DMS114 treated with DMSO at 0.1 percent for 48 hours (cell line): Measurements from ENCODE around the gene LRCH4.

Experiments
- DNase-seq: peaks from one replicate; lab custom pipeline; 2025; ENCODE audit not compliant: unreplicated experiment; lab: John Stamatoyannopoulos, UW

Gene LRCH4

GRCh38 chr7:100585511-100586265 lies at the start of gene LRCH4:
Gene LRCH4 (minus strand): TSS chr7:100586129. CDS start chr7:100586100, 29 bp downstream.
- DNase-seq = no peak

- peak; percentile 18 for DNase-seq
These were observed 47.2 kb upstream of the LRCH4 start for GRCh38 chr7:100632951-100633717.

GRCh38 chr7:100630066-100630465 lies 44.1 kb upstream of the LRCH4 start:
- DNase-seq = no peak

GRCh38 chr7:100629117-100629716 lies 43.3 kb upstream of the LRCH4 start:
- no peak for DNase-seq

GRCh38 chr7:100627238-100627549 lies 41.3 kb upstream of the LRCH4 start:
- DNase-seq = no peak

- no peak for DNase-seq
These were observed 40.8 kb upstream of the LRCH4 start for GRCh38 chr7:100626530-100627237.

GRCh38 chr7:100626055-100626454 lies 40.1 kb upstream of the LRCH4 start:
- DNase-seq = no peak

GRCh38 chr7:100623951-100624824 lies 38.3 kb upstream of the LRCH4 start:
- no peak for DNase-seq

GRCh38 chr7:100621554-100621953 lies 35.6 kb upstream of the LRCH4 start:
- DNase-seq = no peak

GRCh38 chr7:100620804-100621203 lies 34.9 kb upstream of the LRCH4 start:
- DNase-seq = no peak

GRCh38 chr7:100620239-100620638 lies 34.3 kb upstream of the LRCH4 start:
- no peak for DNase-seq

- no peak for DNase-seq
These were observed 28.5 kb upstream of the LRCH4 start for GRCh38 chr7:100614308-100614861.

- DNase-seq = no peak
These were observed 27.7 kb upstream of the LRCH4 start for GRCh38 chr7:100613412-100614175.

- no peak for DNase-seq
These were observed 26.9 kb upstream of the LRCH4 start for GRCh38 chr7:100612730-100613390.

- peak; percentile 98 for DNase-seq
These were observed 26.2 kb upstream of the LRCH4 start, which contains the start of gene MOSPD3 for GRCh38 chr7:100611983-100612729. Gene MOSPD3 (plus strand): TSS chr7:100612540. CDS start chr7:100612792, 252 bp downstream.

GRCh38 chr7:100609958-100610357 lies 24.0 kb upstream of the LRCH4 start:
- no peak for DNase-seq

- no peak for DNase-seq
These were observed 21.2 kb upstream of the LRCH4 start for GRCh38 chr7:100607111-100607510.

GRCh38 chr7:100606313-100606712 lies 20.4 kb upstream of the LRCH4 start:
- DNase-seq = no peak
